ENCODE data around the gene VPS72.
"Not testable (repeated sequence)": the region's sequence is repeated elsewhere in the genome, so short reads cannot be mapped to it uniquely, and the experiment has no call there.

VPS72 gene

GRCh38 chr1:151198254-151199127, 8.5 kb upstream of the VPS72 start, which contains the start of gene PIP5K1A:
PIP5K1A (plus strand) TSS chr1:151198552; CDS start chr1:151198997, 445 bp downstream.
- H3K36me3 Mint-ChIP-seq (ENCODE audit: low read depth) = peaks cover 11% of the 10 kb centered on the region
- no peaks in the 10 kb centered on the region for H3K9me3 Mint-ChIP-seq
- TF ChIP-seq CTCF (IDR thresholded peaks at IDR 0.05; ENCODE audit: unreplicated experiment in 3 of 3) = no peak
- peaks cover 32% of the 10 kb centered on the region for H3K4me1 Mint-ChIP-seq
- peaks cover 3% of the 10 kb centered on the region for H3K27me3 Mint-ChIP-seq (ENCODE audit: low read depth)
- H3K4me3 Mint-ChIP-seq = peak within 1 kb of the TSS; percentile 98 to 99 (median 98)
- peak within 1 kb of the TSS; percentile 97 to 100 (median 99) for H3K27ac Mint-ChIP-seq

GRCh38 chr1:151197863-151198253, 7.9 kb upstream of the VPS72 start:
- peaks cover 9% of the 10 kb centered on the region for H3K36me3 Mint-ChIP-seq (ENCODE audit: low read depth)
- peaks cover 5% of the 10 kb centered on the region for H3K27me3 Mint-ChIP-seq (ENCODE audit: low read depth)
- H3K4me3 Mint-ChIP-seq = peak overlapping the region; percentile 98 to 99 (median 98)
- H3K27ac Mint-ChIP-seq = peak overlapping the region; percentile 97 to 100 (median 99)
- H3K4me1 Mint-ChIP-seq = peaks cover 32% of the 10 kb centered on the region
- TF ChIP-seq CTCF (IDR thresholded peaks at IDR 0.05; ENCODE audit: unreplicated experiment in 3 of 3) = no peak
- no peaks in the 10 kb centered on the region for H3K9me3 Mint-ChIP-seq

GRCh38 chr1:151196292-151196800, 6.3 kb upstream of the VPS72 start:
- H3K27me3 Mint-ChIP-seq (ENCODE audit: low read depth) = peaks cover 11% of the 10 kb centered on the region
- H3K27ac Mint-ChIP-seq = peak overlapping the region; percentile 66 to 73 (median 71)
- no peaks in the 10 kb centered on the region for H3K36me3 Mint-ChIP-seq (ENCODE audit: low read depth)
- peak; percentile 35 to 51 (median 48) for TF ChIP-seq CTCF (IDR thresholded peaks at IDR 0.05; ENCODE audit: unreplicated experiment in 3 of 3)
- H3K9me3 Mint-ChIP-seq = no peaks in the 10 kb centered on the region
- peak overlapping the region; percentile 53 to 76 (median 63) for H3K4me3 Mint-ChIP-seq
- H3K4me1 Mint-ChIP-seq = peaks cover 32% of the 10 kb centered on the region

GRCh38 chr1:151194894-151195594, 5.0 kb upstream of the VPS72 start:
- peaks cover 27% of the 10 kb centered on the region for H3K4me1 Mint-ChIP-seq
- not testable (repeated sequence) for H3K9me3 Mint-ChIP-seq; H3K4me3 Mint-ChIP-seq; H3K36me3 Mint-ChIP-seq (ENCODE audit: low read depth); H3K27ac Mint-ChIP-seq
- peaks cover 11% of the 10 kb centered on the region for H3K27me3 Mint-ChIP-seq (ENCODE audit: low read depth)

GRCh38 chr1:151193856-151194255, 3.9 kb upstream of the VPS72 start:
- TF ChIP-seq CTCF (IDR thresholded peaks at IDR 0.05; ENCODE audit: unreplicated experiment in 3 of 3) = no peak
- peak overlapping the region in 2 of 3 experiments; percentile 20 to 38 for H3K4me3 Mint-ChIP-seq
- H3K27me3 Mint-ChIP-seq (ENCODE audit: low read depth) = peaks cover 11% of the 10 kb centered on the region
- H3K36me3 Mint-ChIP-seq (ENCODE audit: low read depth) = no peaks in the 10 kb centered on the region
- no peak overlapping the region for H3K27ac Mint-ChIP-seq
- H3K9me3 Mint-ChIP-seq = no peaks in the 10 kb centered on the region
- peaks cover 19% of the 10 kb centered on the region for H3K4me1 Mint-ChIP-seq

GRCh38 chr1:151193304-151193703, 3.3 kb upstream of the VPS72 start:
- TF ChIP-seq CTCF (IDR thresholded peaks at IDR 0.05; ENCODE audit: unreplicated experiment in 3 of 3) = no peak
- Mint-ChIP-seq H3K27ac (no peak overlapping the region), H3K4me3 (no peak overlapping the region), H3K9me3 (no peaks in the 10 kb centered on the region), H3K27me3 (ENCODE audit: low read depth) (peaks cover 8% of the 10 kb centered on the region), H3K4me1 (peaks cover 21% of the 10 kb centered on the region), H3K36me3 (ENCODE audit: low read depth) (no peaks in the 10 kb centered on the region)
